GM19463 (cell line): ENCODE results near the gene OR13C8.

ENCODE experiments used
- ATAC-seq: cut with Tn5 transposase; IDR thresholded peaks from one replicate; pipeline ENCODE4 v1.9.1; 2021; ENCODE audit warnings: mild to moderate bottlenecking, moderate library complexity; ENCODE audit not compliant: unreplicated experiment

Gene OR13C8

DNA sequence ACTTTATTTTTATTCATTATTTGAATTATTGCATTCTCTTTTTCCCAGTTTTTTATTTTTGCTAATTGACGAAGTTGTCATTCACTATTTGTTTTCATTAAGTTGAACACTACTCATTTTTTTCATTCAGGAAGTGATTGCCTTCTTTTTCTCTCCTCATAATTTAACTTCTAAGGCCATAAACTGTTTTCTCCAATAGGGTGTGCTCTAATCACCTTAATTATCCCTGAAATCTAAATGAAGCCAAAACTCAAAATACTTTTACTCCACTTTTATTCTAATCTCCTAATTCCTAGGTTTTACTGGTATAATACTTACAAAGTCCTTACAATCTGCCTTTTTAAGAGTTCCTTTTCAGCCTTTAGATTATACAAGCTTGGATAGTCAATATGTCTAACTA lies 39.4 kb downstream of the OR13C8 start:
- ATAC-seq: no peak

DNA sequence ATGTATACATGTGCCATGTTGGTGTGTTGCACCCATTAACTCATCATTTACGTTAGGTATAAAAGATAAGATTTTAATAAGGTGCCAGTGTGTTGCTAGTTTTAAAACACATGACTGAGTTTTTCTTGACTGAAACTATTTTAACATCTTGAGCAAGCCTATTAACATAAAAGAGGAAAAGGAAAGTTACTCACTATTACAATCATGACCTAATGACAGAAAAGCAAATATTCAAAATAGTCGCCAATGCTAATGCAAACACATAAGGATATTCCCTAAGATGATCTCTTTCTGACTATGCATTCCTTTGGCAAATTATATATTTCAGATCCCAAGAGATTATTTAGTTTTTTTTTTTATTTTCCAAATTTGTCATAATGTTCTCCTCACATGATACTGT lies 42.2 kb downstream of the OR13C8 start:
- no peak for ATAC-seq

DNA sequence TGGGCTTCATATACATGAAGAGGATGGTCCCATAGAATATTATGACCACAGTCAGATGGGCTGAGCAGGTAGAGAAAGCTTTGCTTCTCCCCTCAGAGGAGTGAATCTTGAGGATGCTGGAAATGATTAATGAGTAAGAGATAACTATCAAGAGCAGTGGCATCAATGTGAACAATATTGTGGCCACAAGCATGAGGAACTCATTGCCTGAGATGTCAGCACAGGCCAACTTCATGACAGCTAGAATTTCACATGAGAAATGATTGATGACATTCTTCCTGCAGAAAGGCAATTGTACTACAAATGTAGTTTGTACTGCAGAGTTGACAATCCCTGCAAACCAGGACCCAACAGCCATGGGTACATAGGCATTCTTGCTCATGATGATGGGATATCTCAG lies 48.5 kb downstream of the OR13C8 start:
- no peak for ATAC-seq

DNA sequence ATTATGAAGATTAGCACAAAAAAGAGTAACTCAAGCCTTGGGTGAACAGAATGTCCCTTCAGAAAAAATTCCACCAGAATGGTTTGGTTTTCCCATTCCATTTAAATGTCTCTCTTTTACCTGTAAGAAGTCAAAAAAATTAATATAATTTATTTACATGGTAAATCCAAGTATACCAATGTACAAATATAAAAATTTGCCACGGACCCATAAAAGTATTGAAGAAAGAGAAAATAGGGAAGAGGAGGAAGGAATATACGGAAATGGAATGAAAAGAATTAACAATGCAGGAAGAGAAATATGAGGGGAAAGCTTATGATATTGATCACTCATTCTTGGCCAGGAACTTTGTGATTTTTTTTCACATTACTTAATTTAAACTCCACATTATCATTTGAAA lies 49.1 kb downstream of the OR13C8 start, which contains the start of gene OR13C9:
Gene OR13C9, minus strand, starts transcription at position 101 of the 400 bp plus-strand sequence. Its CDS starts 0 bp downstream, at position 101.
- no peak for ATAC-seq
